Kidney capillary endothelial cell (primary cell): ENCODE results near the gene SDK2.

Source experiments
- DNase-seq: peaks from one replicate; pipeline ENCODE4 v3.0.0-alpha.2; 2018; ENCODE audit warnings: low spot score

Gene SDK2

DNA sequence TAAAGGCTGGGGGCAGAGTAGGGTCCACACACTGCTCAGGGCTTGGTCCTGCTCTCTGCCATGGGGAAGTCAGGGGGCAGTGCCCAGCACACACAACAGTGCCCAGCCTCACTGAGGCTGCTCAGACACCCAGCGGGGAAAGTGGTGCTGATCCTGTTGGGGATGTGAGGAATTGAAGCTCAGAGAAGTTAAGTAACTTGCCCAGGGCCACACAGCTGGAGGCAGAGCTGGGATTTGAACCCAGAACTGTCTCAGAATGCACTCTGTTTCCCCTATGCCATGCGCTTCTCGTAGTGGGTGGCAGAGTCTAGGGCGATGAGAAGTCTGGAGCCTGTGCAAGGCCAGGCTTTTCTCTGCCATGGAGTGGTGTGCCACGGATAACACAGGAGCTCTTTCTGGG lies 59.3 kb downstream of the SDK2 start:
- DNase-seq, result no peak

DNA sequence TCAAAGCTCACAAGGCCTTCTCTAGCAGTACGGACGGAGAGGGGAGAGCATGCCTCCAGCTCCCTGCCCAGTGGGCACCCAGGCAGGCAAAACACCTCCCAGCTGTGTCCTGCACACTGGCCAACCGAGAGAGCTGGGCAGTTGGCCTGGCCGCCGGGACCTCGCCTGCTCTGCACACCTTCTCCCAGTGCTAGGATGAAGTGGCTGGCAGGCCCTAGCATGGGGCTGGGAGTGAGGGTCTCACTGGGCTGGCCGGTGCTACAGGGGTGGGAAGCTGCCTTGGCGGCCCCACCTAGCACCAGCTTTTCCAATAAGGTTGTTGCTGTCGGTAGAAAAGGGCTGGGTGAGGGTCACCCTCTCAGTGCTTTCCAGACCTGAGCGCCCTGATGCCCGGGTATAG lies 60.2 kb downstream of the SDK2 start:
- DNase-seq, result no peak

DNA sequence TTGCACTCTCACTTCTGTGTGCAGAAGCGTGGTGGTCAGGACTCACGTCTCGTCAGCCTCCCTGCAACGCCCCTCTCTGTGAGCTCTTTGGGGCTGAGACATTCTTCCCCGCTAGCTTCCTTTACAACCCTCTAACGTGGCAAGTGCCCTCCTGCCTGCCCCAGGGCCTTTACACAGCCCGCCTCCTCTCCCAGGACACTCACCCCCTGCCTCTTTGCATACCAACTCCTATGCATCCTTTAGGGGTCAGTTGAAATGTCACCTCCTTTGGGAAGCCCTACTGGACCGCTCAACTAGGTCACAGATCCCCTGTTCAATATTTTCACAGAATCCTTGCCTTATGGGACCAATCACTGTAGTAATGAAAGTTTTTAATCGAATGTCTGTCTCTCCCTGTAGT lies 61.4 kb downstream of the SDK2 start:
- DNase-seq, result no peak

DNA sequence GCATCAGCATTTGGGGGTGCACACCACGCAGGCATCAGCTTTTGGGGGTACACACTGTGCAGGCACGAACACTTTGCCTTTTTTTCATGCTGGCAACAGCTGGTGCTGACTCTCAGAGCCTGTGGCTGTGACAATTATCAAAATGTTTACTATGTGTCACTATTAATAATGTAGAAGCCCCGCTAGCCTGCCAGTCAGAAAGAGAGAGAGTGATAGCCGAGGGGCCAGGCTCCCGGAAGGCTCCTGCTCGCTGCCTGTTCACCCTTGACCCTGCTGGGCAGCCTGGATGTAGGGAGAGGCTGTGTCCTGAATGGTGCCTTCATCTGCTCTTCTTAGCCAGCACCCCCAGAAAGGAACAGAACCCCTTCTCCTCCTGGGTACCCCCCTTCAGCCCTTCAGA lies 61.9 kb downstream of the SDK2 start:
- DNase-seq, result no peak

DNA sequence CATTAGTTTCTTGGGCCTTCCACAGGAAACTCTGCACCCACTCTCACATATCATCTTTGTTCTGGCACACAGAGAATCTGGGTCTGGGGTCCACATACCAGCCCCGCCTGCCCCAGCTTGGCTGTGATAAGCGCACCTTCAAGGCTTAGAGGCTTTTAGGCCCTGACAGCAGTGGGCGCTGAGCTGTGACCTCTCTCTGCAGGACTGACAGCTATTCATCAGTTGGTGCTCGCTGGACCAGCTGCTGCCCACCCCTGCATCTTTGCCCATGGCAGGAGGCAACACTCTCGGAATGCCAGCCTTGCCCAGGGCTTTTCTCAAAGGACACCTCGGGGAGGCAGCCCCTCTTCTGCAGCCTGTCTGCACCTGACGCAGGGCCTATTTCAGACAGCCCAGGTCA lies 62.9 kb downstream of the SDK2 start:
- no peak for DNase-seq

DNA sequence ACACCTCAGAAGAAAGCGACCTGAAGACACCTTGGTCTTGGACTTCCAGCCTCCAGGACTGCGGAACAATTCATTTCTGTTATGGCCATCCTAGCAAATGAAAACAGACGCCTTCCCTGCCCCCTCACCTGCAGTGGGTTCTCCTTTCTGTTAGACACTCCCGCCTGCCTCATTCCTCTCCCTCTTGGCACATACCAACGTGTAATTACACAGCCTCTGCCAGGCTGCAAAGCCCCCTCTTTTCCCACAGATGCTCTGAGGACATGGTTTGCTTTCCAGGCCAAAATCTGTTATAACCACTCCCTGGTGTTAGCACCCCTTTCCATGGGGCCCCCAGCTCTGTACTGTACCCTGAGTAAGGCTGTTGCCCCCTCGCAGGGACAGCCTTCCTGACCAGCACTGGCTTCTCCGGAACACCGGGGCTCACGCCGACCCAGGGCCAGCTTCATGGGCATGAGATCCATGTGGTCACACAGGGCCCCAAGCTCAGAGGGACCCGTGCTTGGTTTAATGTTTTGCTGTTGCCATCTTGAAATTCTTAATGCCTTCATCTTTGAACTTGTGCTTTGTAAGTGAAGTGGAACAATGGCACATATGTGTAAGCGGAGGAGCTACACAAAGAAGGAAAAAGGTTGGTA lies 64.1 kb downstream of the SDK2 start:
- no peak for DNase-seq

DNA sequence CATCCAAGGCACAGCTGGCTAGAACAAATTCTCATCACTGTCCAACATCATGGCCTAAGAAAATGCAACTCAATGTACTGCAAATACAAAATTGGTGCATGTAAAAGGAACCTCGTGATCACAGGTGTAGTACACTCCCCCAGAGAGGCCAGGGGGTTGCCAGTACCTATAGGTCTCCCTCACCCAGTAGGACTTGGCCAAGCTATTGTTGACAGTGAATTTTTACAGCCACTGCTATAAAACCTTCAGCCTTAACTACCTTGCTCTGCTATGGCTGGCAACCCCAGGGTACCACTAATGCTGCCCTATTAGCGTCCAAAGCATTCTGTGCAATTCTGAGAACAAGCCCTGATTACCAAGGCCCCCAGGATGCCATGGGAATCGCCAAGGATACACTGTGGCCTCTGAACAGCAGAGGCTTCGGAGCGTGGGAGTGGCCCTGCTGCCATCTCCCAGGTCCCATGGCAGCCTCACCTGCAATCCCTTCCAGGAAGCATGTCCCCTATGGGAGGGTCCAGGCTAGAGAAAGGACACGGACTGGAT lies 67.6 kb downstream of the SDK2 start:
- DNase-seq, result no peak

DNA sequence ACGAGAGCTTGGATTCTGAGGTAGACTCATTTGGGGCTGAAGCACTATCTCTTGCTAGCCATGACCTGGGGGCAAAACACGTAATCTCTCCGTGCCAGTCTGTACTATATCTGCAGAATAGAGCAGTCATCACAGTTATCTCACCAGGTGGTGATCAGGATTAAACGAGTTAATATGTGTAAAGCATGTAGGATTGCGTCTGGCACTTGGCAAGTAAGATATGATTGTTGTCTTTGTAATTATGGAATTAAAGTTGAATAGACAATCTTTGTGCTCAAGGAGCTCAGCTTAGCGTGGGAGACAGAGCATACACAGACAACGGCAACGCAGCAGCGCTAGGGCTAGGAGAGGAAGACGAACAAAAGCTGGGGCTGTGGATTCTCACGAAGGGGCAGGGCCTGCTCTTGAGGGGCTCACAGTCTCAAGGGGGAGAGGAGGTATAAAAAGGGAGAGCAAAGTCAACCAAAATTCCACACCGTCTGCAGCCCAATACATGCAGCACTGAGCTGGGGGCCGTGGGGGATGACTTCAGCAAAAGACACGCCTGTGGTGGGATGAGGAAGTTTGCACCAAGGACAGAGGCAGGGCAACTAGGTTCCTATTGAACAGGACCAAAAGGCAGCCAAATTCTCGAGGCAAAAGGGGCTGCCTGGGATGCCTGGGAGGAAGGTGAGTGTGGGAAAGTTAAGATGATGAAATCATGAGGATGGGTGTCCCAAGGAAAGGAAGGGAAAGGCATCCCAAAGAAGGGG lies 68.6 kb downstream of the SDK2 start:
- DNase-seq, result no peak

DNA sequence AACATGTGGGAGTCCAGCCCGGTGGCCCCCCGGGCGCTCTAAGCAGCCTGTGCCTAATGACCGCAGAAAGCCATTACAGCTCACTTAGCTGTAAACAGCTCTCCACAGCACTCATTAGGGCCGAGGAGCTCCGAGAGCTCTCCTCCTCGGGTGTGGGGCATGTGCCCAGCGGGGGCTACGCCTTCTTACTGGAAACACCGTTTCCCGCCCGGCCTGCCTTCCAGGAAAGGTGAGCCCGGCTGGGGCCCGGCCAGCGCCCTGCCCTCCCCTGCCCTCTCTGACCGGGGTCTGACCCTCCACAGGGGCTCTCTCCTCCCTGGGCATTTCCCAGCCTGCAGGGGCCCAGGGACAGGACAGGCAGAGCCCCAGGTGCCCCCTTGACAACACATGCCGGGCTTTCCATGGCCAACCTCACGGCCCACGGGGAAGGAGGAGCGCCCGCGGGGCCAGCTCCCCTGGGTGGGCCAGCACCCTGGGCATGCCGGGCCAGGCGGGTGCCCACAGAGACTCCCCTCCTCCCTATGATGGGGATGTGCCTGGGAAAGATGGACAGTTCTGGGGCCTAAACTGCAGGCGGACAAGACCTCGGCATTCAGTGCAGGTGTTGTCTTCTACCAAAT lies 72.6 kb downstream of the SDK2 start:
- DNase-seq, result no peak

DNA sequence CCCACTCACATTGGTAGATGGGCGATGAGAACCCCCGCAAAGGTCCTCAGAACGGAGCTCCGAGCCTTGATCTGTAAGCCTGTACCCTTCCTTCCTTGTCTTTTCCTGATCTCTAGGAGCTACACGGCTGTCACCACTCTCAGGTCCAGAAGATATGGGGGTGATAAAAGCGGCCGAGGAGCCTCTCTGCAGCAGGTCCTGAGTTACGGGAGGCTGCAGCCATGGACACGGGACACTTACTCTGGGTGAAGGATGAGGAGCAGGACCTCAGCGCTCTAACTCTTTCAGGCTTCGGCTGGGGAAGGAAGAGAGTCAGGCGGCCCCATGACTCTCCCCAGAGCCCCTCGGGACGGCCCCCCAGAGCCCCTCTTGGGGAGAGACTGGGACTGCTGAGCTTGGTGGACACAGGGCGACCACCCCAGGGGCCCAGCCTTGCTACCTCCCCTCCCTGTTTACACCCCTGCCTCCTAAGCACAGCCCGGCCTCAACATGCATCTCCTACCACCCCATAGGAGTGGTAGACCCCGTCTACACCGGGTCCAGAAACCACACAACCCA lies 74.4 kb downstream of the SDK2 start:
- DNase-seq, result no peak

DNA sequence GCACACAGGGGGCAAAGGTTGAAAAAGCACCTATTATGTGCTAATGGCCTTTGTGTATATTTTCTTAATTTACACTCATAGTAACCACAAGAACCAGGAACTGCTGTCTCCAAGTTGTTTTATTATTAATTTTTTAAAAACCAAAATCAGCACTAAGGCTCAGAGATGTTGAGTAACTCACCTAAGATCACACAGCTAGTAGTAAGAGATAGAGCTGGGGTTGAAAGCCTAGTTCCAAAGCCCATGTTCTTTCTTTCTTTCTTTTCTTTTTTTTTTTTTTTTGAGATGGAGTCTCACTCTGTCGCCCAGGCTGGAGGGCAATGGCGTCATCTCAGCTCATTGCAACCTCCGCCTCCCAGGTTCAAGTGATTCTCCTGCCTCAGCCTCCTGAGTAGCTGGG lies 75.3 kb downstream of the SDK2 start:
- DNase-seq, result no peak

DNA sequence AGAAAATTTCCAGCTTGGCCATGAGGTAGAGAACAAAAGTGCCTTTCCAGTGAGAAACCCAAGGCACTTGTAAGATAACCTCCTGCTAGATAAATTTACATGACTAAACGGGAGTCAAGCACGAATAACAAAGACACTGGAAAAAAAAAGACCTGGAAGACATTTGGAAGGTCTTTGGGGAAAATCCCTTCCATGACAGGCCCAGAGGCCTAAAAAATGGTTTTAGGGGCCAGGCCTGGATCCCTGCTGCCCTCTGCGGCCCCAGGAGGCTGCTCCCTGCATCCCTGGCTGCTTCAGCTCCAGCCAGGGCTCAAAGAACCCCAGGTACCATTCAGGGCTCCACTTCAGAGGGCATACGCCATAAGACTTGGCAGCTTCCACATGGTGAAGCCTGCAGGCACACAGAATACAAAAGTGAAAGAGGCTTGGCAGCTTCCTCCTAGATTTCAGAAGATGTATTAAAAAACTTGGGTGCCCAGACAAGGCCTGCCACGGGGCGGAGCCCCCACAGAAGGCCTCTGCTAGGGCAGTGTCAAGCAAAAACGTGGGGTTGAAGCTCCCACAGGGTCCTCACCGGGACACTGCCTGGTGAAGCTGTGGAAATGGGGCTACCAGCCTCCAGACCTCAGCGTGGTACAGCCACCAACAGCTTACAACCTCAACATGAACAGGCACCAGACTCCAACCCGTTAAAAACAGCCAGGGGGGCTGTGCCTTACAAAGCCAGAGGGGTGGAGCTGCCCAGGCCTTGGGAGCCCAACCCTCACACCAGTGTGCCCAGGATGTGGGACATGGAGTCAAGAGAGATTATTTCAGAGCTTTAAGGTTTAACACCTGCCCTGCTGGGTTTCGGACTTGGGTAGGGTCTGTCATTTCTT lies 77.1 kb downstream of the SDK2 start:
- DNase-seq, result no peak

DNA sequence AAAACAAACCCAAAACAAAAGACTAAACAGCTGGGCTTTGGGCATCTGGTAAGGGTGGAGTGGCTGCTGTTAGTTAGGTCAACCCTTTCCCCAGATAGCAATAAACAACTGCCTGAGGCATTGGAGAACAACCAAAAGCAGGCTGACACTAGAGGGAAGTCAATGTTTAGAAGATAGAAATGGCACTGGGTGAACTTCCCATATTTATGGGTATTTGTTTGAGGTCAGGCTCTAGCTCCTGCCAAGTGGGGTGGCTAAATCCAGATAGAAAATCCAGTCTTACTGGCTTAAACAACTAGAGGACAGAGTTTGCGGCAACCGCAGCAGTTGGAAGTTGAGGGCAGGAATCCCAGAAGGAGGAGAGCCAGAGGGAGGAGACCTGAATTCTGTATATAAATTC lies 79.4 kb downstream of the SDK2 start:
- DNase-seq, result no peak

DNA sequence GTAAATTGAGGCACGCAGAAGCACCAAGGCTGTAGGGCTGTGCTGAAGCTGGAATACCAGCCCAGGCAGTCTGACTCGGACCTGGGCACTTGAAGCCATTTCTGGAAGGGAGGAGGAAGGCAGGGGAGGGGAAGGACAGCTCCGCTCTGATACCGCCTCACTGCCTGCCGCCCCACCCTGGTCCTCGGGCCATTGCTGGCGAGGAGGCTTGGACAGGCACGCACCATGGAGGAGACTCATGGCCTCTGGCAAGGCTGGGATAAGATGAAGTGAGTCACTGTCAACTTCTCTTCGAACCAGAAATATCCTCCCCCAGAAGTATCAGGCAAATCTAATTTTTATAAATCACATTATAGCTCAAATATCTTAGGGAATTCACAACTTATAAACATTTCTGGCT lies 81.3 kb downstream of the SDK2 start:
- no peak for DNase-seq

DNA sequence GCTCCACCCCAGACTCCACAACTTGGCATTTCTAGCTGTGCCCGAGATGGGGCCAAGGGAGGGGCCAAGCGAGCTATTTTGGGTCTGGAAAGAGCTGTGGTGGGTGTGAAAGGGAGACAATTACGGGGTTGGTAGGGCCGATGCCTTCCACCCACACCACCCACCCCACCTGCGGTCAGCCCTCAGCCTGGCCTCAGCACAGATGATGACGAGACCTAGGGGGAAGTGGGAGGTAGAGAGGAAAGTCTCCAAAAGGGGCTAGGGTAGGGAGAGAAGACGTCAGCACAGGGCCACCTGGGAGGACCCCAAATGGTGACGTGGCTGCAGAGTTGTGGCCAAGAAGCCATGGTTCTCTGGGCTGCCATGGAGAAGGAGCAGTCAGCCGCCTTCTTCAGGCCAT lies 83.1 kb downstream of the SDK2 start:
- DNase-seq, result no peak

DNA sequence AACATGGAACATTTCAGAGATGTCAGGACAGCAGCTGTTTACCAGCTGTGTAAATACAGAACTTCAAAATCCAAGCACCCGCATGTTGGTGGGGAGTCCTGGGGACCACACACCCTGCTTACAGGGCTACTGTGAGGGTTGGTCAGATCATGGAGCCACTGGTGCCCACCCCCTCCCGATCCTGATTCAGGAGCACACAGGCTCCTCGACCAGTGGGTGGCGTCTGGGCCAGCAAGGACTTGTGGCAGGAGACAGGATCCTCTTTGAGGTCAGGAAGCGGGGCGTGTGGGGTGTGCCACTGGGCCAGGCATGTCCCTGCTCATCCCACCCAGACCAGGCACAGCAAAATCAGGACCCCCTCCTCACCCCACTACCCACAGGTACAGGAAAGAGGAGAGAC lies 83.6 kb downstream of the SDK2 start:
- no peak for DNase-seq

DNA sequence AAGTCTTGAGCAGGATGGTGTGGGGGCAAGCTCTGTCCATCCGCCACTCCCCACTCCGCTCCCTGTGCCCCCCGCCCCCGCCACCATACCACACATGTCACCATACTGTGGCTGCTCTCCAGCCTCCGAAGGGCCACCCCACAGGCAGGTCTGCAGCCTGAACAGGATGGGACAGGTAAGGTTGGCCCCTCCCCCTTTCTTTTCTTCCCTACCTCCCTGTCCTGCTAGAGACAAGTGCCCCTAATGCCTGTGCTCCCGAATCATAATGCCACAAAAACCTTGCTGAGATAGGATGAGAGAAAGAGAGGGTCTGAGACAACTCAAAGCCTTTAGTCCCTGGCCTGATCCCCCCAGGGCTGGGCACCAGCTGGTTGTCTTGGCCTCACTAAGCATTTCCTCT lies 84.7 kb downstream of the SDK2 start:
- DNase-seq, result no peak

DNA sequence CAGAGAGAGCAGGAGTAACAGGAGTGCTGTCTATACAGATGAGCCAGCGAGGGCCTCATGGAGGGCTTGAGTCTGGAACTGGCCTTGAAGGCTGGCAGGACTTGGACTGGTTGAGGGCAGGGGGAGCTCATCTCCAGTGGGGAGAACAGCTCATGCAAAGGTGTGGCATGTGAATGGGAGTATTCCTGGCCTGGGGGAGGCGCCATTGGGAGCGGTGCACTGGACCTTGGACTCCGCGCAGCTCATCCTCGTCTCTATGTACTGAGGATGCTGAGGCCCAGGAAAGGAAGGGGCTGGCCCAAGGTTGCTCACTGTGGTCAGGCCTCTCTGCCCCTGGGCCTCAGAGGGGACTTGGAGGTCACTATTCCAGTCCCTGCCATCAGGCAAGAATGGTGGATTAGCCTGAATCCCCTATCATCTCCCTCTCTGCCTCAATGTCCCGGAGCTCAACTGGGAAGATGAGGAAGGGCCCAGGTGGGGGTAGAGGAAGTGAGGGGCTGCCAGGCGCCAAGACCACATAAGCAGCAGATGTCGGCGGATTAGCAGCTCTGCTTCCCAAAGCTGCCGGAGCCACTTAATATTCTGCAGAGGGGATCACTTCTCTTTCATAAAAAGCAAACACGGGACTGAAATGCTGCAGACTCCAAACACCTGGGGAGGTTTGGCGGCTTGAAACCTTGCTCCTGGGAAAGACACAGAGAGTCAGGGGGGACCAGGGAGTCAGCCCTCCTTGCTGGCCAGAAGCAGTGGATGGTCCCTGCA lies 88.9 kb downstream of the SDK2 start:
- DNase-seq, result no peak

DNA sequence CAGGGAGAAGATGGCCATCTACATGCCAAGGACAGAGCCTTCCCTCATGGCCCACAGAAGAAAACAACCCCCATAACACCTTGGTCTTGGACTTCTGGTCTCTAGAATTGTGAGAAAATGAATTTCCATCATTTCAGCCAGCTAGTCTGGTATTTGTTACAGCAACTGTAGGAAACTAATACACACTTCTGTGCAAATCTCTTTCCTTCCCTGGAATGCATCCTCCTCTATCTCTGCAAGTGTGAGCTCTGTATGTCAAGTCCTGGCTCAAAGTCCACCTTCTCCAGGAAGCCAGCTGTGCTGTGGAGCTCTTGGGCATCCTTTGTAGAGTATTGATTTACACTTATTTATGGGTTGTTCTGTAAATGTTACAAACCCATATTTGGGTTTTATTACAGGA lies 89.7 kb downstream of the SDK2 start:
- no peak for DNase-seq

DNA sequence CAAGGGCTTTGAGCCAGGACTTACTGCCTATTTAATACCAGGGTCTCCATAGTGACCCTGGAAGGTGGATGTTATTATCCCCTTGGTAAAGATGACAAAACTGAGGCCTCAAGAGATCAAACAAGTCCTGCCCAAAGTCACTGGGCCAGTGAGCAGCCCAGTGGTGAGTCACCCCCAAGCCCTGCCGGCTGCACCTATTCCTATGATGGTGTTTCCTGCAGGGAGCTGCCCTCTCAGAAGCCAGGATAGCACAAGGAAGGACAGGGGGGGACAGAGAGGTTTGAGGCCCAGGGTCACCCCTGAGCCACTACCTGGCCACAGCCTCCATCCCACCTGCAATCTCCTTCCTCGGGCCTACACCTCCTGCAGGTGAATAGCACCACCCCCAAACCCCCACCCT lies 90.9 kb downstream of the SDK2 start:
- no peak for DNase-seq

DNA sequence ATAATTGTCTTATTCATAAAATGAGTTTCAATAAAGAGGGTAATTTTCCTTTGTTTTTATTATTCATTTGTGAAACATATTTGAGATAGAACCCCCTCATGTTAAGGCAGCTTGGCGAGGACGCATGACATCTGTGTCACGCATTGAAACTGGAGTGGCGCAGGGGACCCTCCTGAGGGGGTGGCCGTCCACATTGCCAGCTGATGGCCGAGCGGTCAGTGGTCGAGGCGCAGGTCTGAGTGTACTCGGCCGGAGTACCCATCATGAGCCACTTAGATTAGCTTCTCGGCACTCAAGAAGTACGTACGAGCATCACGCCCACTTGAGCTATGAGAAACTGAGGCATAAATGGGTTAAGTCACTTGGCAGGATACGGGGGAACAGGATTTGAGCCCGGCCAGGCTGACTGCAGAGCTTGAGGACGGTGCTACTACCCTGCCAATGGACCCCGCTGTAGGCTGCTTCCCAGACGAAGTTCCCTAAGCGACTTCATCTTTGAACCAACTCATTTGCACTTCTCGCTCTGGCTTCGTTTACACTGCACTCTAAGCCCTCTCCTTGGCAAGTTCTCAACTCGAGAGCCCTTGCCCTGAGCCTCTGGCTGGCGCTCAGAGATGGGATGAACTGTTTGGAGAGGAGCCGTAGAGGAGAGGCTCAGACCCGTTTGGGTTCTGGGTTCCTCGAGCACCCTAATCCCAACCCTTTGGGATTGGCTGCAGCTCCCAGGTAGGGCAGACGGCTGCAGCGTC lies 91.8 kb downstream of the SDK2 start:
- no peak for DNase-seq
